IMR-90 (cell line): Measurements from ENCODE around the gene TREML2. TPM values are rescaled to one million over a fixed set of nuclear protein-coding genes. Genes with fewer than 3 reads are reported as not detected.

Source experiments
- ATAC-seq: fragments of 200-7000 bp; cut with Tn5 transposase; 2 replicates; pipeline ENCODE4 v1.9.1; 2020; ENCODE audit warnings: low read depth, mild to moderate bottlenecking, moderate library complexity
- BruUV-seq: library from RNA; stranded (reverse); fragments of 400-500 nt; replicated peaks from 2 replicates; lab custom pipeline; 2021; lab: Mats Ljungman, UMichigan
- CTCF ChIA-PET: fragments of 300-600 bp; formaldehyde crosslinking; extraction: SDS; loops from one replicate; lab custom pipeline; 2021; ENCODE audit warnings: antibody characterized with exemption; lab: Yijun Ruan, JAX
- POLR2A ChIA-PET: fragments of 300-600 bp; sonication (Branson Sonifier 250); formaldehyde crosslinking; loops from one replicate; lab custom pipeline; 2022; ENCODE audit warnings: antibody characterized with exemption; ENCODE audit not compliant: unreplicated experiment; lab: Charles Lee
- DNase-seq: peaks from one replicate; pipeline ENCODE4 v3.0.0; 2013
- H2AFZ ChIP-seq: replicated peaks from 2 replicates; pipeline ENCODE3; 2013; ENCODE audit warnings: low read length, mild to moderate bottlenecking; ENCODE audit not compliant: poor library complexity
- H2AK5ac ChIP-seq: 2 replicates; pipeline ENCODE4 v1.6.1; 2013; ENCODE audit warnings: low read depth, low read length, inconsistent platforms
- H2AK9ac ChIP-seq: replicated peaks from 2 replicates; pipeline ENCODE3; 2013; ENCODE audit warnings: mild to moderate bottlenecking, low read depth, low read length, moderate library complexity; ENCODE audit not compliant: poor library complexity
- H2BK120ac ChIP-seq: 2 replicates; pipeline ENCODE4 v1.6.1; 2013; ENCODE audit warnings: low read depth, low read length, inconsistent platforms
- H2BK15ac ChIP-seq: 3 replicates; pipeline ENCODE4 v1.6.1; 2013; ENCODE audit warnings: low read depth, low read length, inconsistent platforms
- H2BK20ac ChIP-seq: 2 replicates; pipeline ENCODE4 v1.6.1; 2013; ENCODE audit warnings: low read depth, mild to moderate bottlenecking, inconsistent platforms, low read length, moderate library complexity
- H2BK5ac ChIP-seq: 2 replicates; pipeline ENCODE4 v1.6.1; 2013; ENCODE audit warnings: mild to moderate bottlenecking, low read depth, low read length, inconsistent platforms; ENCODE audit not compliant: poor library complexity, severe bottlenecking
- H3K14ac ChIP-seq: replicated peaks from 2 replicates; pipeline ENCODE4 v1.6.1; 2013; ENCODE audit warnings: low read depth, low read length, inconsistent platforms
- H3K18ac ChIP-seq: 2 replicates; pipeline ENCODE4 v1.6.1; 2013; ENCODE audit warnings: low read depth, low read length, control low read depth
- H3K23ac ChIP-seq: 2 replicates; pipeline ENCODE4 v1.6.1; 2013; ENCODE audit warnings: low read depth, low read length, inconsistent platforms
- H3K27ac ChIP-seq: 2 replicates; pipeline ENCODE4 v1.5.1; 2013; ENCODE audit warnings: mild to moderate bottlenecking, control low read depth, low read length; ENCODE audit not compliant: insufficient read depth
- H3K27me3 ChIP-seq: 2 replicates; pipeline ENCODE4 v1.6.1; 2013; ENCODE audit warnings: low read length; ENCODE audit not compliant: control insufficient read depth, insufficient read depth
- H3K36me3 ChIP-seq: 2 replicates; pipeline ENCODE4 v1.6.1; 2013; ENCODE audit warnings: low read length, mixed read lengths; ENCODE audit not compliant: control insufficient read depth, insufficient read depth
- H3K4ac ChIP-seq: 2 replicates; pipeline ENCODE4 v1.6.1; 2013; ENCODE audit warnings: low read depth, low read length, inconsistent platforms
- H3K4me1 ChIP-seq: 2 replicates; pipeline ENCODE4 v1.6.1; 2013; ENCODE audit warnings: low read length, mixed read lengths; ENCODE audit not compliant: control insufficient read depth, insufficient read depth
- H3K4me2 ChIP-seq: 2 replicates; pipeline ENCODE4 v1.6.1; 2013; ENCODE audit warnings: low read depth, mild to moderate bottlenecking, control low read depth, low read length, moderate library complexity
- H3K4me3 ChIP-seq: 2 replicates; pipeline ENCODE4 v1.5.1; 2013; ENCODE audit warnings: low read depth, mild to moderate bottlenecking, control low read depth, low read length, moderate library complexity; ENCODE audit not compliant: insufficient read depth
- H3K56ac ChIP-seq: 2 replicates; pipeline ENCODE4 v1.6.1; 2013; ENCODE audit warnings: low read length, inconsistent platforms; ENCODE audit not compliant: insufficient read depth; ENCODE audit errors: extremely low read depth
- H3K79me1 ChIP-seq, 2 experiments: 2 replicates each; pipeline ENCODE4 v1.6.1; 2013; ENCODE audit warnings: low read length in 2 of 2, inconsistent platforms in 1 of 2, low read depth in 1 of 2
- H3K9ac ChIP-seq: 2 replicates; pipeline ENCODE4 v1.6.1; 2013; ENCODE audit warnings: low read depth, low read length, control low read depth
- H3K9me1 ChIP-seq: 2 replicates; pipeline ENCODE4 v1.6.1; 2013; ENCODE audit warnings: low read length, inconsistent platforms; ENCODE audit not compliant: insufficient read depth
- H3K9me3 ChIP-seq: 2 replicates; pipeline ENCODE4 v1.6.1; 2013; ENCODE audit warnings: low read length; ENCODE audit not compliant: control insufficient read depth, insufficient read depth
- H4K20me1 ChIP-seq: 2 replicates; pipeline ENCODE4 v1.6.1; 2013; ENCODE audit warnings: low read length, inconsistent platforms; ENCODE audit not compliant: insufficient read depth
- H4K5ac ChIP-seq: 2 replicates; pipeline ENCODE4 v1.6.1; 2013; ENCODE audit warnings: mild to moderate bottlenecking, low read depth, low read length, control low read depth
- H4K8ac ChIP-seq, 2 experiments: 2 replicates each; pipeline ENCODE4 v1.6.1; 2013; ENCODE audit warnings: low read depth in 2 of 2, low read length in 2 of 2, control low read depth in 1 of 2, inconsistent platforms in 1 of 2
- H4K91ac ChIP-seq: 2 replicates; pipeline ENCODE4 v1.6.1; 2013; ENCODE audit warnings: low read depth, low read length, inconsistent platforms; ENCODE audit not compliant: insufficient read depth
- BHLHE40 ChIP-seq: fragments of 150-350 bp; IDR thresholded peaks from 2 replicates; pipeline ENCODE4 v1.6.1; 2016; ENCODE audit warnings: mild to moderate bottlenecking, low read depth, low read length
- CEBPB ChIP-seq: IDR thresholded peaks from 2 replicates; pipeline ENCODE4 v1.6.1; 2012; ENCODE audit warnings: low read depth, low read length, improper control_type of control experiment
- FOS ChIP-seq: fragments of 150-350 bp; IDR thresholded peaks from 2 replicates; pipeline ENCODE4 v1.6.1; 2016; ENCODE audit warnings: low read depth, low read length
- MAFK ChIP-seq: IDR thresholded peaks from 2 replicates; pipeline ENCODE4 v1.6.1; 2012; ENCODE audit warnings: low read depth, low read length, improper control_type of control experiment
- NFE2L2 ChIP-seq: fragments of 150-350 bp; IDR thresholded peaks from 2 replicates; pipeline ENCODE4 v1.6.1; 2016; ENCODE audit warnings: low read depth, mild to moderate bottlenecking, low read length
- POLR2A ChIP-seq: IDR thresholded peaks from 2 replicates; pipeline ENCODE4 v1.6.1; 2012; ENCODE audit warnings: mild to moderate bottlenecking, low read depth, low read length
- RAD21 ChIP-seq: IDR thresholded peaks from 2 replicates; pipeline ENCODE4 v1.6.1; 2012; ENCODE audit warnings: low read length, improper control_type of control experiment
- RFX5 ChIP-seq: IDR thresholded peaks from 2 replicates; pipeline ENCODE4 v1.8.0; 2012; ENCODE audit warnings: low read depth, mild to moderate bottlenecking, low read length, moderate library complexity
- SMC3 ChIP-seq: fragments of 150-350 bp; IDR thresholded peaks from 2 replicates; pipeline ENCODE4 v1.6.1; 2016; ENCODE audit warnings: low read depth, mild to moderate bottlenecking, antibody characterized with exemption, low read length, moderate library complexity
- WGBS, 2 experiments: methylation state at CpG; one replicate each; pipeline versions ENCODE4 v1.1.5 to v1.1.7; 2013; ENCODE audit warnings: missing lambda C conversion rate in 2 of 2; ENCODE audit not compliant: insufficient read length in 1 of 2; ENCODE audit errors: extremely low coverage in 2 of 2; 5-methylcytosine and 5-hydroxymethylcytosine counted together
- dilution Hi-C: fragments of 300-500 bp; cut with HindIII; formaldehyde crosslinking; loops from one replicate; pipeline ENCODE4 v1.14.3; 2018; ENCODE audit warnings: low sequenced_read_pairs; ENCODE audit not compliant: unreplicated experiment
- in situ Hi-C: fragments of 300-500 bp; cut with MboI; formaldehyde crosslinking; loops from 3 replicates; pipeline ENCODE4 v1.14.3; 2019; ENCODE audit warnings: low sequenced_read_pairs, inconsistent platforms, mixed read lengths
- intact Hi-C: fragments of 100-400 bp; cut with micrococcal nuclease; formaldehyde crosslinking; loops from 2 replicates; pipeline ENCODE4 v1.10.0; 2022
- polyA plus RNA-seq, 3 experiments: library from polyadenylated mRNA; depleted of rRNA; stranded (reverse); fragments of >200 nt; gene quantifications; 2 replicates each; pipeline ENCODE4 v1.2.3, GENCODE V29; 2012; ENCODE audit warnings: low replicate concordance in 1 of 3
- total RNA-seq: library from RNA; depleted of rRNA; stranded (reverse); fragments of >200 nt; gene quantifications from 2 replicates; pipeline ENCODE4 v1.2.3, GENCODE V29; 2012
- TF ChIP-seq, protein P1 (sequence below): fragments of 150-350 bp; IDR thresholded peaks from 2 replicates; pipeline ENCODE4 v1.6.1; 2017; ENCODE audit warnings: mild to moderate bottlenecking, antibody characterized with exemption, low read length, low read depth

Gene TREML2
- total and polyA plus RNA-seq, 2 of the 4 experiments (the other 2 are of a cell fraction), result not detected

DNA sequence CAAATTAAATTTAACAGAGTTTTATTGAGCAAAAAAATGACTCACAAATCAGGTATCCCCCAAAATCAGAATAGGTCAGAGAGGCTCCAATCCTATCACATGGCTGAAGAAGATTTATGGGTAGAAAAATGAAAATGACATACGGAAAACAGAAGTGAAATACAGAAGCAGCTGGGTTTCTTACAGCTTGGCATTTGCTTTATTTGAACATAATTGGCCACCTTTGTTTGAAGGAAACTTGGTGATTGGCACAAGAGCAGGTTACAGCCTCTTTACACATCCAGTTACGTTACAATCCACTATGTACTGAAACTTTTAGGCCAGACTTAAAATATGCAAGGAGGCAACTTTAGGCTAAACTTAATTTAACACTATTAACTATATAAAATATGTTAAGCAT, 26.3 kb downstream of the TREML2 start:
- Histone ChIP-seq H3K9ac (no peak overlapping the region), H3K79me1 (no peaks in the 10 kb centered on the region), H4K91ac (no peak overlapping the region), H2BK20ac (no peak overlapping the region), H2AK5ac (no peak overlapping the region), H3K14ac (no peak overlapping the region), H3K9me1 (no peaks in the 10 kb centered on the region; the same call in 1 of the 2 replicates), H3K23ac (no peak overlapping the region), H2BK15ac (no peak overlapping the region), H3K4ac (no peak overlapping the region), H4K5ac (no peak overlapping the region), H2AFZ (no peak overlapping the region), H2BK5ac (no peak overlapping the region), H3K27me3 (peaks cover 2% of the 10 kb centered on the region), H2AK9ac (no peak overlapping the region), H2BK120ac (no peak overlapping the region), H4K20me1 (no peaks in the 10 kb centered on the region), H3K56ac (no peak overlapping the region), H3K9me3 (no peaks in the 10 kb centered on the region), H3K4me1 (no peaks in the 10 kb centered on the region), H3K4me2 (no peak overlapping the region), H3K36me3 (no peaks in the 10 kb centered on the region), H3K18ac (no peak overlapping the region), H3K27ac (no peak overlapping the region), H3K4me3 (no peak overlapping the region), H4K8ac (no peak overlapping the region)
- in situ Hi-C loops (no loop called here), dilution Hi-C loops (no loop called here), intact Hi-C loops (no loop called here)
- no CpG with 5 or more reads among the region's 2 CpGs for WGBS, 2 experiments
- no peak for ATAC-seq
- BruUV-seq, result no TSS peak
- POLR2A ChIA-PET, result no interaction called here
- no peak for DNase-seq
- CTCF ChIA-PET, result no interaction called here
- TF ChIP-seq POLR2A (no peak), RFX5 (no peak), BHLHE40 (no peak), NFE2L2 (no peak), FOS (no peak), MAFK (no peak), SMC3 (no peak), RAD21 (no peak), CEBPB (no peak)
- TF ChIP-seq, protein P1, sequence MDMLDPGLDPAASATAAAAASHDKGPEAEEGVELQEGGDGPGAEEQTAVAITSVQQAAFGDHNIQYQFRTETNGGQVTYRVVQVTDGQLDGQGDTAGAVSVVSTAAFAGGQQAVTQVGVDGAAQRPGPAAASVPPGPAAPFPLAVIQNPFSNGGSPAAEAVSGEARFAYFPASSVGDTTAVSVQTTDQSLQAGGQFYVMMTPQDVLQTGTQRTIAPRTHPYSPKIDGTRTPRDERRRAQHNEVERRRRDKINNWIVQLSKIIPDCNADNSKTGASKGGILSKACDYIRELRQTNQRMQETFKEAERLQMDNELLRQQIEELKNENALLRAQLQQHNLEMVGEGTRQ, result no peak
